Activated naive CD4-positive, alpha-beta T cell treated with anti-CD3 and anti-CD28 coated beads for 36 hours (primary cell): ENCODE results near the gene HSPA12A. TPM values are rescaled to one million over a fixed set of nuclear protein-coding genes. Genes with fewer than 3 reads are reported as not detected.

Experiments used
- CTCF ChIA-PET: fragments of 350-600 bp; sonication (Branson Sonifier 250); formaldehyde crosslinking; loops from one replicate; lab custom pipeline; 2021; ENCODE audit warnings: antibody characterized with exemption; lab: Charles Lee
- DNase-seq: peaks from one replicate; pipeline ENCODE4 v3.0.0-alpha.2; 2020
- H3K27ac Mint-ChIP-seq: one replicate; pipeline ENCODE4 v1.8.0; 2021; ENCODE audit warnings: mild to moderate bottlenecking, mixed read lengths
- H3K27me3 Mint-ChIP-seq: one replicate; pipeline ENCODE4 v1.8.0; 2021; ENCODE audit warnings: low read depth, mixed read lengths
- H3K36me3 Mint-ChIP-seq: one replicate; pipeline ENCODE4 v1.8.0; 2021; ENCODE audit warnings: low read depth, mixed read lengths
- H3K4me1 Mint-ChIP-seq: one replicate; pipeline ENCODE4 v1.8.0; 2021; ENCODE audit warnings: low read depth, mixed read lengths
- H3K4me3 Mint-ChIP-seq: one replicate; pipeline ENCODE4 v1.8.0; 2021; ENCODE audit warnings: mild to moderate bottlenecking, moderate library complexity, mixed read lengths
- H3K9me3 Mint-ChIP-seq: one replicate; pipeline ENCODE4 v1.8.0; 2021; ENCODE audit warnings: mixed read lengths
- intact Hi-C: fragments of 100-400 bp; cut with micrococcal nuclease; formaldehyde crosslinking; loops from one replicate; pipeline ENCODE4 v1.15.1; 2023
- total RNA-seq, 2 experiments: library from RNA; stranded (reverse); gene quantifications; one replicate each; pipeline ENCODE4 v1.2.3, GENCODE V29; 2021

HSPA12A gene
- total RNA-seq, 2 experiments from 2014 or later, result 0.05 TPM; not detected in 1

DNA sequence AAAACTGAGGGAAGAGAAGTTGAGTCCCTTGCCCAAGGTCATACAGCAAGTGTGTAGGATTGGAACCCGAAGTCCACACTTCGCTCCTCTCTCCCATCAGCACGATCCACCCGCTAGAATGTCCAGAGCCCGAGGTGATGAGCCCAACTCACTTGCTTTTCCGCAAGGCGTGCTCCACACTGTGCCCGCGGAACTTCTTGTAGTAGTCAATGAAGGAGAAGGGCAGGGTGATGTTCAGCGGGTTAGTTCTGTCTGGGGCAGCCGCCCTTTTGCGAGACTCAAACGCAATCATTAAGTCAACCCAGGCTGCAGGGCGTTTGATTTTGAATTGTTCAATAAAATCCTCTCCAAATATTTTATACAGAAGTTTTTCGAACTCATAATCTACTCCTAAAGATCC lies 63.0 kb downstream of the HSPA12A start:
- Mint-ChIP-seq H3K9me3 (no peaks in the 10 kb centered on the region), H3K27me3 (peaks cover 19% of the 10 kb centered on the region), H3K27ac (no peak overlapping the region), H3K36me3 (no peaks in the 10 kb centered on the region), H3K4me1 (peaks cover 2% of the 10 kb centered on the region), H3K4me3 (no peak overlapping the region)
- CTCF ChIA-PET, result interaction anchor here (1.2 to 5.0 kb wide), 2 partner anchors 109 to 564 kb away, joined by 4 to 61 read pairs; no protein-coding TSS in a partner anchor
- DNase-seq, result no peak
- intact Hi-C loops, result no loop called here

DNA sequence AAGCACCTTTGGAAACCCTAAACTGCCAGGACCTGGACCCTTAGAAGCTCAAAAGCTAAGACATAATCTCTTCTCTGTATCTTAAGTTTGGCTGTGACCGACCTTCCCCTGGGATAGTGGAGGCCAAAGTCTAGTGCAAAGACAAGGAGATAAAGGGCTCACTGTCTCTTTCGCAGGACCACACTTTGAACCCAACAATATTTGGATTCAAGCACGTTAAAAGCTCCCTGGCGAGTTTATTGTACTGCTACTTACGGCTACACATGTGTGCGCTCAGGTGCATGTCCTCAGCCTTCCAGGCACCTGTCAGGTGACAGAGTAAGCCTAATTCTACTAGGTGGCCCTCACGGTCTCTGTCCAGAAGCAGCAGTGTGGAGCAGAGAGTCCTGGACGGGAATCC lies 65.7 kb downstream of the HSPA12A start:
- CTCF ChIA-PET, result interaction anchor here (1.1 to 2.3 kb wide), 3 partner anchors 13 to 113 kb away, joined by 3 to 7 read pairs (median 3); no protein-coding TSS in a partner anchor
- H3K4me3 Mint-ChIP-seq, result no peak overlapping the region
- H3K9me3 Mint-ChIP-seq, result no peaks in the 10 kb centered on the region
- H3K4me1 Mint-ChIP-seq, result no peaks in the 10 kb centered on the region
- H3K27me3 Mint-ChIP-seq, result peaks cover 11% of the 10 kb centered on the region
- DNase-seq, result no peak
- intact Hi-C loops, result no loop called here
- H3K27ac Mint-ChIP-seq, result no peak overlapping the region
- H3K36me3 Mint-ChIP-seq, result no peaks in the 10 kb centered on the region

DNA sequence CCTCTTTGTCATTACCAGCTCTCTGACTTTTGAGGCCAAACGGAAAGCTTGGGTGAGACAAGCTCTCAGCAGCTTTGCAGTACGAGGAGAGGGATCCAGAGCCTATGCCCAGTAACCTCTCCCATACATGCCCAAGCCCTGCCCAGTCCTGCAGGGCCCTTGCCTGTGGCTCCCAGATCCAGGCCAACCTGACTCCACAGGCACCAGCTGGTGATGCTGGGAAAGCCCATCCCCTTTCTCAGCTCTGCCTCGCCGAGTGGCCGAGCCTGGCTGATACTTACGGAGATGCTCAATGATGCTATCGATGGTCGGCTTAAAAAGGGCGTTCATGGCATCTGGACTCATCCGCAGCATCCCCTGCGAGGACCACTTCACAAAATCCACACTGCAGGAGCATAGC lies 66.2 kb downstream of the HSPA12A start:
- Mint-ChIP-seq H3K9me3 (no peaks in the 10 kb centered on the region), H3K4me1 (no peaks in the 10 kb centered on the region), H3K27me3 (peaks cover 14% of the 10 kb centered on the region), H3K27ac (no peak overlapping the region), H3K4me3 (no peak overlapping the region), H3K36me3 (no peaks in the 10 kb centered on the region)
- intact Hi-C loops, result no loop called here
- CTCF ChIA-PET, result interaction anchor here (0.9 to 2.3 kb wide), 4 partner anchors 13 to 498 kb away, joined by 3 to 7 read pairs (median 3); no protein-coding TSS in a partner anchor
- DNase-seq, result no peak

DNA sequence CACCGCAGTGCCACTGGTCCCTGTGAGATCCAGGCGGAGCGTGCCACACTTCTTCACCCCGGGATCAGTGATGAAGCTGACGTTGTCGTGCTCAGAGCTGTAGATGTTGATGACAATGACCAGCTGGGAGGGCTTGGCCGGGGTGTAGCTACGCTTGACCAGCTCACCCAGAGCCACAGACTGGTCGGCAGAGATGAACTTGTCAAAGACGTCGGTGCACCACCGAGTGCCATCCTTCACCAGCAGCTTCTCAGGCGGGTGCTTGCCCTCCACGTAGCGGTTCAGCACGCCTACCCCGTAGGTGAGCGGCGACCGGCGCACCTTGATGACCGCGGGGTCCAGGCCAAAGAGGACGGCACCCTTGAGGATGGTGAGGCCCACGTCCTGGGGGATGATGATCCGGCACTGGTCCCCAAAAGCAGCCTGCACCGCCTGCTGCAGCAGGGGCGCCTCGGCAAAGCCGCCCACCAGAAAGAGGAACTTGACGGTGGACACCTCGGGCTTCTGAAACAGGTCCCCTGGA lies 67.4 kb downstream of the HSPA12A start:
- H3K27ac Mint-ChIP-seq, result no peak overlapping the region
- DNase-seq, result no peak
- no peaks in the 10 kb centered on the region for H3K9me3 Mint-ChIP-seq
- CTCF ChIA-PET, result interaction anchor here (0.9 to 2.3 kb wide), 2 partner anchors 113 to 499 kb away, joined by 3 to 7 read pairs; no protein-coding TSS in a partner anchor
- H3K4me3 Mint-ChIP-seq, result no peak overlapping the region
- no peaks in the 10 kb centered on the region for H3K36me3 Mint-ChIP-seq
- intact Hi-C loops, result no loop called here
- H3K4me1 Mint-ChIP-seq, result no peaks in the 10 kb centered on the region
- peaks cover 22% of the 10 kb centered on the region for H3K27me3 Mint-ChIP-seq

DNA sequence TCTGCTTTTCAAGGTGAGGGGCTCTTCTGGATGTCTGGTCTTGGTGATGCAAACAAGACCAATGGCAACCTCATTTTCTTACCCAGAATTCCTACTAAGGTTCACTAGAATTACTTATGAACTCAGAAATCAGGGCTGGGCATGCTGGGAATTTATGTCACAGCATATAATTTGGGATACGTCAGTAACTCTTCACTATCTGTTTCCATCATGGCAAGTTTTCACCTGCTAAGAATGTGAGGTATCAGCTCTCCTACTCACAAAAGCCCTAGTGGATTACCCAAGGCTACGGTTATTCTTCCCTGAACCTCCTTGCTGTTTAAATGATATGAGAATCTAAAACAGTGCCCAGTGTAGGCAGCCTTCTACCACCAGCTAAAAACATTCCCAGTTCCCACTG lies 68.5 kb downstream of the HSPA12A start:
- no peaks in the 10 kb centered on the region for H3K9me3 Mint-ChIP-seq
- no peaks in the 10 kb centered on the region for H3K36me3 Mint-ChIP-seq
- intact Hi-C loops, result no loop called here
- H3K27me3 Mint-ChIP-seq, result peaks cover 24% of the 10 kb centered on the region
- DNase-seq, result no peak
- no peak overlapping the region for H3K27ac Mint-ChIP-seq
- CTCF ChIA-PET, result no interaction called here
- no peaks in the 10 kb centered on the region for H3K4me1 Mint-ChIP-seq
- no peak overlapping the region for H3K4me3 Mint-ChIP-seq

DNA sequence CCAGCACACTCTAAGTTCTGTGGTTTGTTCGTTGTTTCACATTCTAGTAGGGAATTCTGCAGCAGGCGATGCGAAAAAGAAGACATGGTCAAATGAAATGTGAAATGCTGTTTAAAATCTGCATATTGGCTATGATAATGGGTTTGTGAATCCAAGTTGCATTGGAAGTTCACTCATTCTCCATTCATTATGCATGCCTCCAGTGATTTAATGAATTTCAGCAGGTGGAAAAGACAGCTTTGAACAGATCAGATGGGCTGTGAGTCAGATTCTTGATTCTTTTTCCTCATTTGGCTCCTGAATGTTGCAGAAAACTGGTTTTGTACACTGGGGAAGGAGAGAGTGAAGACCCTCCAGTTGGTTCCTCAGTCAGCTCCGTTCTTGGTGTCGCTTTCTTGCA lies 69.5 kb downstream of the HSPA12A start:
- no peak overlapping the region for H3K27ac Mint-ChIP-seq
- CTCF ChIA-PET, result interaction anchor here (1.6 kb wide), 1 partner anchor 9 kb away, joined by 7 read pairs; no protein-coding TSS in a partner anchor
- H3K36me3 Mint-ChIP-seq, result no peaks in the 10 kb centered on the region
- intact Hi-C loops, result no loop called here
- no peak for DNase-seq
- no peaks in the 10 kb centered on the region for H3K4me1 Mint-ChIP-seq
- H3K4me3 Mint-ChIP-seq, result no peak overlapping the region
- H3K27me3 Mint-ChIP-seq, result peaks cover 24% of the 10 kb centered on the region
- no peaks in the 10 kb centered on the region for H3K9me3 Mint-ChIP-seq

DNA sequence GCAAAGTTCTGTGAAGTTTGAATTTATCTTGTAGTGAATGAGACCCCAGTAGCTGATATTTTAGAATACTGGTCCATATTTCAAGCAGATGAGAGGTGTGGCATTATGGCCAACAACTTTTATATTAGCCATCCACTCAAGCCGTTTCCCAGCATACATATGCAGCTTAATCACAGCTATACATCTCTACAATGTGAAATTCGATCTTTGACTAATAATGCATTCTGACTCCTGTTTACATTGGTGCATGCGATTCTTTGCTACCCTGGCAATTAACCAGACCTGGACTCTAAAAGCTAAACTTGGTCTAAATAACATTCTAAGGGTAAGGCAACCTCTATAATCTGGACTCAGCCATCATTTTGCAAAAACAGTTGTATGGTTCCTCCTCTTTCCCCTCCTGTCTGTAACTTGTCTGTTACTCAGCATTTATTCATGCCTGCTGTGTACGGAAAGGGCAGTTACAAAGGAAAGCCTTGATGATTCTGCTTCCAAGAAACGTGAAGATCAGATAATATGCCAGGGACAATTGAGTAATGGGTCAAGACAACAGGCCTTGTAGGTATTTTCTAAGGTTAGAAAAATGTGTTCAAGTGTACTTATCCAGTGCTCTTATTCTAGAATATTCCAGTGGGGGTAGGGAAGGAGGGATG lies 71.0 kb downstream of the HSPA12A start:
- peaks cover 24% of the 10 kb centered on the region for H3K27me3 Mint-ChIP-seq
- CTCF ChIA-PET, result interaction anchor here (0.6 to 1.6 kb wide), 2 partner anchors 10 kb away, joined by 3 to 7 read pairs; no protein-coding TSS in a partner anchor
- no peak overlapping the region for H3K27ac Mint-ChIP-seq
- no peaks in the 10 kb centered on the region for H3K4me1 Mint-ChIP-seq
- no peak for DNase-seq
- intact Hi-C loops, result no loop called here
- H3K9me3 Mint-ChIP-seq, result no peaks in the 10 kb centered on the region
- H3K36me3 Mint-ChIP-seq, result no peaks in the 10 kb centered on the region
- no peak overlapping the region for H3K4me3 Mint-ChIP-seq

DNA sequence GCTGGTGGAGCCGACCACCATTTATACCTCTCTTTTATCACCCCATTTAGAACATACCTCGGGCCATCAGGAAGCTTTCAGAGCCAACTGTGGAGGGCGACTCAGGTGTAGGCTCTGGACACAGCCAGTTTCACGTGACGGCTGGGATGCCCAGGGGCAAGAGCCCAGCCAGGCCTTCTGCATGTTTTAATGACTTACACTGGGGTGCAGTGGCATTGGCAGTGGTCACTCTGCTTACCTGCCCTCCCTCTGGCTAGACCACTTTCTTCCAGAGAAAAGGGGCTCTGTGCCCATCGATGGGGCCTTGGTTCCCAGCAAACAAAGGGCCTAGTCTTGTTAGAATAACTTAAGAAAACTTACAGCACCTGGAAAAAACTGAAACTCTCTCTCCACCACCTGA lies 71.7 kb downstream of the HSPA12A start:
- no peaks in the 10 kb centered on the region for H3K9me3 Mint-ChIP-seq
- DNase-seq, result no peak
- H3K4me3 Mint-ChIP-seq, result no peak overlapping the region
- H3K27me3 Mint-ChIP-seq, result peaks cover 24% of the 10 kb centered on the region
- no peaks in the 10 kb centered on the region for H3K4me1 Mint-ChIP-seq
- CTCF ChIA-PET, result interaction anchor here (0.6 kb wide), 1 partner anchor 11 kb away, joined by 3 read pairs; no protein-coding TSS in a partner anchor
- H3K27ac Mint-ChIP-seq, result no peak overlapping the region
- intact Hi-C loops, result no loop called here
- no peaks in the 10 kb centered on the region for H3K36me3 Mint-ChIP-seq

DNA sequence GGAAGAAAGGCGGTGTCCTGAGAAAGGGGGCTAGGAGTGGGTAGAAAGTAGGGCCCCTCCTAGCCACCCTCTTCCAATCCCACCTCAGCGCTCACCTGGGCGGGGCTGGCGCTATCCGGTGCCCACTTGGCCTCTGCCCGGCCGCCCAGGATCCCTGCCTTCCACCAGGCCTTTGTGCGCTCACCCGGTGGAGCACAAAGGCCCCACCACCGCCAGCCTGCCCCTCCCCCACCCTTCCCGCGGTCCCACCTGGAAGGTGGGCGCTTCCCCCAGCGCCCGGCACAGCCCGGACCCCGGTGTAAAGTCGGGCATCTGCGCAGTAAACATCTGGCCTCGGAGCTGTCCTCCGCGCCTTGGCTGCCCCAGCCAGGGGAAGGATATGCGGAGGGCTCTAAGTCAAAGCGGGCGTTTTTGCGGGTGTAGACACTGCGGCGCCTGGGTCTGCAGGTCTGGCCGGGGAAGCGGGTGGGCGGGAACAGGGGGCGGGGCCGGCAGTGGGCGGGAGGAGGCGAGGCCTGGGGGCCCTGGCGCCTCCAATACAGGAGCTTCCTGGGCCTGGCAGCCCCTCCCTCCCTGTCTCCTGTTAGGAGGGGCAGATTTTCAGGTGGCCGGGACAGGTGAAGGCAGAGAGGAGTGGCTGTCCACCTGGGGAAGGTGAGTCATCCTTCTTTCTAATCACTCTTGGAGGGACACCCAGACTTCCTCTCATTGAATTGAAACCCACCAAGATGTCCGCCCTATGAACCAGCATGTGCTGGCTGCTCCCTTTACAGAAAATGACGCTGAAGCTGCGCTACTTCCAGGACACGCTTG lies 72.3 kb downstream of the HSPA12A start:
- Mint-ChIP-seq H3K27me3 (peaks cover 24% of the 10 kb centered on the region), H3K4me3 (no peak overlapping the region), H3K36me3 (no peaks in the 10 kb centered on the region), H3K4me1 (no peaks in the 10 kb centered on the region), H3K27ac (no peak overlapping the region), H3K9me3 (no peaks in the 10 kb centered on the region)
- intact Hi-C loops, result no loop called here
- no peak for DNase-seq
- CTCF ChIA-PET, result no interaction called here

DNA sequence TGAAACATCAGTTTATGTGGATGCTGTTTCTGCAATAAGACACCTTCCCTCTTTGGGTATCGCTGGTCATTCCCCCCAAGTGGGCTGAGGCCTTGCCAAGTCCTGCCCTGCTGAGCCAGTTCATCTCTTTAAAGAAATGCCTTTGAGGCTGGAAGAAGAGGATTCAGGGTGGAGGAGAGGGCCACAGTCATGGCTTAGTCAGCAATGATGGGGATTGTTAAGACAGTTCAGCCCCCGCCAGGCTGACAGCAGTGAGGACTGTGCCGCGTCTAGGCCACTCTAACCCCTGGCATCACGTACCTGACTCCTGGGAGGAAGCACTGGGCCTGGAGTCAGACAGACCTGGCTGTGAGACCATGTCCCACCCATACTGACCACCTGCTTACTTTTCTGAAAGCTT lies 73.3 kb downstream of the HSPA12A start:
- peaks cover 19% of the 10 kb centered on the region for H3K27me3 Mint-ChIP-seq
- intact Hi-C loops, result no loop called here
- no peak overlapping the region for H3K4me3 Mint-ChIP-seq
- DNase-seq, result no peak
- no peaks in the 10 kb centered on the region for H3K4me1 Mint-ChIP-seq
- no peaks in the 10 kb centered on the region for H3K9me3 Mint-ChIP-seq
- no peak overlapping the region for H3K27ac Mint-ChIP-seq
- H3K36me3 Mint-ChIP-seq, result no peaks in the 10 kb centered on the region
- CTCF ChIA-PET, result interaction anchor here (0.5 kb wide), 1 partner anchor 760 kb away, joined by 3 read pairs; no protein-coding TSS in a partner anchor

DNA sequence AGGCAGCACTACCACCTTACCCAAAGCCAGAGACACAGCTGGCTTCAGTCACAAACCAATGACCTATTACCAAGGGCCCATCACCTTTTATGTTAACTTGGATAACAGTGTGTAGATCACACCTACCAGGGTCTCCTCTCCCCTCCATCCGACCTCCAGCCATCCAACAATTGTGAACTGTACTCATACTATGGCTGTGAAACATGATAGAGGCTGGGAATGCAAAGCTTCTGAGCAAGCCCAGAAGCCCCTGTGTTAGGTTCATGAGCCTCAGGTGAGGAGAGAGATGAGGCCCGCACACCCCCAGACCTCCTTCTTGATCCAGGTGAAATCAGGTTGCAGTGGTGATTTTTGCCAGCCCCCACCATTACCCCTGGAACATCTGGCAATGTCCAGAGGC lies 73.9 kb downstream of the HSPA12A start:
- Mint-ChIP-seq H3K9me3 (no peaks in the 10 kb centered on the region), H3K27ac (no peak overlapping the region), H3K27me3 (peaks cover 25% of the 10 kb centered on the region), H3K4me1 (no peaks in the 10 kb centered on the region), H3K4me3 (no peak overlapping the region), H3K36me3 (no peaks in the 10 kb centered on the region)
- no peak for DNase-seq
- CTCF ChIA-PET, result interaction anchor here (0.5 to 0.8 kb wide), 2 partner anchors 120 to 759 kb away, joined by 3 read pairs; no protein-coding TSS in a partner anchor
- intact Hi-C loops, result no loop called here

DNA sequence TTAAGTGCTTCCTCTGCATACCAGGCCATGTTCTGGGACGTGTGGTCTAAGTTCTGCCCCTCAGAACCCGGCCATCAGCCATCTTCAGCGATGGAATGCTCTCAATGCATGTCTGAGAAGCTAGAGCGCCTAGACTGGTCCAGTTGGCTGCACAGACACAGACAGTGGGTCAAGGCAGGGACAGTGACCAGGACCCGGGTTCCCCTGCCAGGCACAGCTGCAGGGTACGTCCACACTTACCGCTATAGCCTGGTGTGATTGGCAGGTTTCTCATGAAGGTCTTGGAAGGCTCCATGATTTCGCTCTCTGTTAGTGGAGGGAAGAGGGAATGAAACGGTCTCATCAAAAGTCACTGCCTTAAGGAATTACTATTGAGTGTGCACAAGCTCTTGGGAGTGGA lies 74.3 kb downstream of the HSPA12A start:
- Mint-ChIP-seq H3K27ac (no peak overlapping the region), H3K4me1 (no peaks in the 10 kb centered on the region)
- CTCF ChIA-PET, result interaction anchor here (0.8 kb wide), 1 partner anchor 120 kb away, joined by 3 read pairs; no protein-coding TSS in a partner anchor

More for the DNA sequence above, 74.3 kb downstream of the HSPA12A start:
- H3K36me3 Mint-ChIP-seq, result no peaks in the 10 kb centered on the region
- no peak for DNase-seq
- no peaks in the 10 kb centered on the region for H3K9me3 Mint-ChIP-seq
- no peak overlapping the region for H3K4me3 Mint-ChIP-seq
- intact Hi-C loops, result no loop called here
- peaks cover 25% of the 10 kb centered on the region for H3K27me3 Mint-ChIP-seq
